CD4-positive, alpha-beta T cell (primary cell): ENCODE measurements around the gene A2M. TPM values are rescaled to one million over a fixed set of nuclear protein-coding genes. Genes with fewer than 3 reads are reported as not detected.

Experiments
- ATAC-seq: fragments of 200-7000 bp; cut with Tn5 transposase; one replicate; pipeline ENCODE4 v1.10.0; 2022; ENCODE audit warnings: mild to moderate bottlenecking; ENCODE audit not compliant: poor library complexity
- CTCF ChIA-PET: fragments of 350-600 bp; sonication (Branson Sonifier 250); formaldehyde crosslinking; loops from one replicate; lab custom pipeline; 2021; ENCODE audit warnings: antibody characterized with exemption, inconsistent platforms; lab: Charles Lee
- POLR2A ChIA-PET: fragments of 350-600 bp; sonication (Branson Sonifier 250); formaldehyde crosslinking; loops from one replicate; lab custom pipeline; 2021; ENCODE audit warnings: antibody characterized with exemption, inconsistent platforms; lab: Charles Lee
- DNase-seq, 14 experiments: peaks; one replicate each; pipeline ENCODE4 v3.0.0-alpha.2; 2013 to 2020; ENCODE audit warnings: mixed read lengths in 2 of 14
- H3K27ac ChIP-seq, 2 donors: one replicate each; pipeline versions ENCODE4 v1.5.1 to v1.7.0; 2013; ENCODE audit warnings: low read length in 2 of 2, low read depth in 1 of 2, mild to moderate bottlenecking in 1 of 2
- H3K27me3 ChIP-seq, 2 experiments: 1 replicate in 1 of 2; 2 replicates in 1 of 2; pipeline versions ENCODE4 v1.6.1 to v1.7.0; 2013; ENCODE audit warnings: low read length in 2 of 2, control low read depth in 1 of 2, mild to moderate bottlenecking in 1 of 2, moderate library complexity in 1 of 2; ENCODE audit not compliant: insufficient read depth in 2 of 2, control insufficient read depth in 1 of 2
- H3K36me3 ChIP-seq: one replicate; pipeline ENCODE4 v1.6.1; 2013; ENCODE audit warnings: low read length, control low read depth; ENCODE audit not compliant: insufficient read depth
- H3K4me1 ChIP-seq: one replicate; pipeline ENCODE4 v1.6.1; 2013; ENCODE audit warnings: low read length, control low read depth; ENCODE audit not compliant: insufficient read depth
- H3K4me3 ChIP-seq: one replicate; pipeline ENCODE4 v1.5.1; 2013; ENCODE audit warnings: mild to moderate bottlenecking, low read length, moderate library complexity
- H3K9me3 ChIP-seq, 2 experiments: 1 replicate in 1 of 2; 2 replicates in 1 of 2; pipeline versions ENCODE4 v1.6.1 to v1.7.0; 2013; ENCODE audit warnings: low read length in 2 of 2, mild to moderate bottlenecking in 2 of 2, control low read depth in 1 of 2, moderate library complexity in 1 of 2; ENCODE audit not compliant: control insufficient read depth in 1 of 2, insufficient read depth in 1 of 2
- H3K27ac Mint-ChIP-seq: one replicate; pipeline ENCODE4 v1.8.0; 2020; ENCODE audit warnings: mixed read lengths
- H3K27me3 Mint-ChIP-seq: one replicate; pipeline ENCODE4 v1.8.0; 2021; ENCODE audit warnings: mixed read lengths
- H3K36me3 Mint-ChIP-seq: one replicate; pipeline ENCODE4 v1.8.0; 2021; ENCODE audit warnings: low read depth, mixed read lengths
- H3K4me1 Mint-ChIP-seq: one replicate; pipeline ENCODE4 v1.8.0; 2021; ENCODE audit warnings: low read depth, mixed read lengths
- H3K4me3 Mint-ChIP-seq: one replicate; pipeline ENCODE4 v1.8.0; 2020; ENCODE audit warnings: mild to moderate bottlenecking, mixed read lengths
- H3K9me3 Mint-ChIP-seq: one replicate; pipeline ENCODE4 v1.8.0; 2020; ENCODE audit warnings: mixed read lengths
- CTCF ChIP-seq: fragments of 200-600 bp; IDR thresholded peaks from one replicate; pipeline ENCODE4 v1.8.0; 2022; ENCODE audit warnings: antibody characterized with exemption, mild to moderate bottlenecking
- intact Hi-C, 2 experiments: fragments of 100-400 bp; cut with DNase I in 1 of 2; cut with micrococcal nuclease in 1 of 2; formaldehyde crosslinking; loops; one replicate each; pipeline versions ENCODE4 v1.15.1 to v1.9.0; 2023 to 2025; cut with DNase I, micrococcal nuclease
- total RNA-seq, 174 experiments: library from RNA in 2 of 174; stranded (reverse) in 2 of 174; gene quantifications; one replicate each; pipeline ENCODE4 v1.2.3 and lab custom pipeline; 2021 to 2026

A2M gene
- total RNA-seq, 2 experiments from 2014 or later: not detected

- Mint-ChIP-seq H3K4me1 (no peaks in the 10 kb centered on the region), H3K27me3 (no peaks in the 10 kb centered on the region), H3K9me3 (peaks cover 2% of the 10 kb centered on the region), H3K4me3 (no peak overlapping the region), H3K36me3 (peaks cover 10% of the 10 kb centered on the region), H3K27ac (no peak overlapping the region)
- H3K9me3 ChIP-seq: peaks cover 0 to 20% of the 10 kb centered on the region in 2 experiments
- no peak for TF ChIP-seq CTCF
- no peak for ATAC-seq
- no peaks in the 10 kb centered on the region for H3K27me3 ChIP-seq
- H3K36me3 ChIP-seq: peaks cover 3% of the 10 kb centered on the region
- H3K4me3 ChIP-seq: no peak overlapping the region
- ChIA-PET CTCF (no interaction called here), POLR2A (no interaction called here)
- DNase-seq: no peak
- no peaks in the 10 kb centered on the region for H3K4me1 ChIP-seq
- intact Hi-C loops: no loop called here
- H3K27ac ChIP-seq: no peak overlapping the region
Measured at GRCh38 chr12:9132008-9132535, 16.4 kb upstream of the A2M start.

DNA sequence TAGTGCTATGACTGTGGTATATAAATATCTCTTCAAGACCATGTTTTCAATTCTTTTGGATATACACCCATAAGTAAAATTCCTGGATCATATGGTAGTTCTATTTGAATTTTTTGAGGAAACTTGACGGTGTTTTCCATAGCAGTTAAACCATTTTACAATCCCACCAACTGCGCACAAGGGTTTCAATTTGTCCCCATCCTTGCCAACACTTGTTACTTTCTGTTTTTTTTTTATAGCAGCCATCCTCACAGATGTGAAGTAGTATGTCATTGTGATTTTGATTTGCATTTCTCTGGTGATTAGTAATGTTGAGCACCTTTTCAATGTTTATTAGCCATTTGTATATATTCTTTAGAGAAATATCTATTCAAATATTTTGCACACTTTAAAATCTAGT, 14.5 kb upstream of the A2M start:
- no peaks in the 10 kb centered on the region for H3K4me1 Mint-ChIP-seq
- H3K27me3 Mint-ChIP-seq: no peaks in the 10 kb centered on the region
- Histone ChIP-seq H3K4me3 (no peak overlapping the region), H3K4me1 (no peaks in the 10 kb centered on the region), H3K27ac (no peak overlapping the region), H3K27me3 (no peaks in the 10 kb centered on the region), H3K9me3 (peaks cover 0 to 20% of the 10 kb centered on the region in 2 experiments), H3K36me3 (peaks cover 3% of the 10 kb centered on the region)
- no peak for TF ChIP-seq CTCF
- ChIA-PET POLR2A (no interaction called here), CTCF (no interaction called here)
- intact Hi-C loops: no loop called here
- no peak for ATAC-seq
- no peak for DNase-seq
- peaks cover 2% of the 10 kb centered on the region for H3K9me3 Mint-ChIP-seq
- H3K36me3 Mint-ChIP-seq: peaks cover 14% of the 10 kb centered on the region
- no peak overlapping the region for H3K27ac Mint-ChIP-seq
- H3K4me3 Mint-ChIP-seq: no peak overlapping the region

- H3K4me1 ChIP-seq: no peaks in the 10 kb centered on the region
- CTCF ChIA-PET: no interaction called here
- Mint-ChIP-seq H3K27me3 (no peaks in the 10 kb centered on the region), H3K27ac (no peak overlapping the region), H3K4me1 (no peaks in the 10 kb centered on the region), H3K9me3 (peaks cover 2% of the 10 kb centered on the region), H3K36me3 (peaks cover 10% of the 10 kb centered on the region), H3K4me3 (no peak overlapping the region)
- ATAC-seq: no peak
- no peak for DNase-seq
- intact Hi-C loops: no loop called here
- TF ChIP-seq CTCF: no peak
- H3K9me3 ChIP-seq: peaks cover 0 to 24% of the 10 kb centered on the region in 2 experiments
- H3K4me3 ChIP-seq: no peak overlapping the region
- POLR2A ChIA-PET: no interaction called here
- H3K27me3 ChIP-seq: no peaks in the 10 kb centered on the region
- peaks cover 3% of the 10 kb centered on the region for H3K36me3 ChIP-seq
- no peak overlapping the region for H3K27ac ChIP-seq
Measured at GRCh38 chr12:9127936-9128663, 12.4 kb upstream of the A2M start.
